GM18505 (cell line): ENCODE measurements around the gene LRRTM1.

Source experiments
- ATAC-seq: cut with Tn5 transposase; IDR thresholded peaks from one replicate; pipeline ENCODE4 v1.9.1; 2021; ENCODE audit not compliant: unreplicated experiment
- POLR2A ChIP-seq: IDR thresholded peaks from 4 replicates; pipeline ENCODE4 v1.6.1; 2011; ENCODE audit warnings: borderline replicate concordance; ENCODE audit not compliant: insufficient read depth, insufficient read length; ENCODE audit errors: extremely low read depth

The LRRTM1 gene

DNA sequence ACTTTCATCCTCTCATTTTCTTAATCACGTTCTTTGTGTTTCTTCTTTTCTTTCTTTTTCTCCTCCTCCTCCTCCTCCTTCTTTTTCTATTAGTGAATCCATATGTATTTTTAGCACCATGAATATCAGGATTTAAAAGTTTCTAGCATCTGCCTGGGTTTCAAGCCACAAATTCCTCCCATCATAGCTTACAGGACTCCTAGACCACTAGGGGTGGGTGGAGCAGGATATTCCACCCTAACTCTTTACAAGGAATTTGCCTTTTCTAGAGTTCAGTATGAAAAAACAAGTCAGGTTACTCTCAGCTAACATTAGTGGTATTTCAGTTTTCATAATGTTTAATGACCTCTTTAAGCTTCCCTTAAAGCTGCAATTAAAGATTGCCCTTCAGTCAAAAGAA lies 19.1 kb upstream of the LRRTM1 start:
- ATAC-seq, result no peak
- TF ChIP-seq POLR2A, result no peak

DNA sequence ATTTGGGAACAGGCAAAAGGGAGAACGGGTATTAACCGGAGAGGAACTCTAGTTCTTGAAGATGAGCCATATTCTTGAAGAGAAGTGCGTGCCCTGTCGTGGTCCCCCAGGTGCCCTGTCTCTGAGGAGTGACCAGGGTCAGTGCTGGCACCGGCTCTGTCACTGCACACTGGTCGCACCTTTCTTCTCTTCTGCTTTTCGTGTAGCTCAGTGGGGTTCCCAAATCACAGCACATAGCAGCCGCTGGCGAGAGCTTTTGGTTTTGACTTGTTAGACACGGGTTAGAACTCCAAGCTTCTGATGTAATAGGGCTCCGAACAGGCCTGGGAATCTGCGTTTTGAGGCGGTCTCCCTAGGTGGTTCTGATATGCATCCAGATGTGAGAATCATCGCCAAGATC lies 18.4 kb upstream of the LRRTM1 start:
- TF ChIP-seq POLR2A, result no peak
- no peak for ATAC-seq

DNA sequence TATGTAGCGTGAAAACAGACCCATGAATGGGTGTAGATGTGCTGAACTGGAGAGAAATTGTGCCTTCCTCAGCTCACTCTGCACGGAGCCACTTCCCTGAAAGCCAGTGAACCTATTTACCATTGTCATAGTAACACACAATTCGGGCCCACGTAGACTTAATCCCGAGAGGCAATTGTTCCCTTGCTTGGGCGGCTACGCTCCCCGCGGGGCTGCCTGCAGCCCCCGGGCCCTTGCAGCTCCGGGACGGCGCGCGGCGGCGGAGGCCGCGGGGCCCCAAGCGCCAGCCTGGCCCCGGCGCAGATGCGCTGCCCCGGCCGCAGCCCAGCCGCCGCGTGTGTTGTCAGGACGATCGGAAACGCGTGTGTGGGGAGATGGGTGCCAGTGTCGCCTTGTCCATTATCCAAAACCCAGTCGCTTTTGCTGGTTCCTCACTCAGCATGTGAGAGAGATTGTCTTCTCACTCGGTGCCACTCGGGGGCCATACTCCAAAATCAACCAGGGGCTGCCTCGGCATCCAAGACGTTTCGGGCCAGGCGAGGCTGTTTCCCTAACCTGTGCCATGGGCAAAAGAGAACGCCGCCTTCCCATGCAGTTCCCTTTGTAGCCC lies 17.9 kb upstream of the LRRTM1 start:
- ATAC-seq, result no peak

DNA sequence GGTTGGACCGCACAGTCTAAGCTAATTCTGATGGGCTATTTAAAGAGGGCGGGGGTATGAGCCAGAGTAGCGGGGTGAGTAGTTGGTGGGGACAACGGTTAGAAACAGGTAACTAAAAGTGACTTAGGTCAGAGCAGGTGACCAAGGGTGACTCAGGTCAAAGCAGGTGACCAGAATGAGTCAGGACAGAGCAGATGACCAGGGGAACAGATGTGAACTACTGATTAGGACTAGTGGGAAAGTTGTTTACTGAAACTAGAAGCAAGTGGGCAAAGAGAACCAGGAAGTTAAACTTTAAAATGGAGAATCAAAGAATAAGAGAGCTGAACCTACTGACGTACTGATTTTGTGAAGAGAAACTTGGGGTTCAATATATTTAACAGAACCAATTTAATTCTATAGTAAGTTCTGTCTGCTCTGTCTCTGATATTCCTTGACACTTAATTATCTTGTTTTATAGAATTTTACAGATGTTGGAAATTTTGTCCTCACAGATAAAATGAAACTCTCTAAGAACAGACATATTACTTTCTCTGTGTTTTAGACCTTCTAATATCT lies 7.8 kb upstream of the LRRTM1 start:
- no peak for ATAC-seq
- TF ChIP-seq POLR2A, result no peak

More for the DNA sequence above, 17.9 kb upstream of the LRRTM1 start:
- no peak for TF ChIP-seq POLR2A

DNA sequence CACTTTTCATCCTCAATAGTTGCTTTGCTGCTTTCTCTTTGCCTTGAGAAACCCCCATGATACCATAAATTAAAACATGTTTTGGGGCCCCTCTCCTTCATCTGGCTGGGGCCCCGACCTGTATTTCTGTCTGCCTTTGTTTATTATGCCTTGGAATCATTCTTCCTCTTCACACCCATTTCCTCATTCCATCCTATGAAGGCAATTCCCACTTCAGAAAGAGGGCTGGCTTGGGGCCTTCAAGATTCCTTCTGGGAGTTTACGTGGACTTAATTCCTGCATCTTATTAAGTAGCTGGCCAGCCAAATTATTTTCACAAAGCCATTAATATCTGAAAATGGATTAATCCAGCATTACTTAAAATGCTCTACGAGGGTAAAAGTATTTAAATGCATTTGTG lies 6.8 kb upstream of the LRRTM1 start:
- TF ChIP-seq POLR2A, result no peak
- ATAC-seq, result no peak

DNA sequence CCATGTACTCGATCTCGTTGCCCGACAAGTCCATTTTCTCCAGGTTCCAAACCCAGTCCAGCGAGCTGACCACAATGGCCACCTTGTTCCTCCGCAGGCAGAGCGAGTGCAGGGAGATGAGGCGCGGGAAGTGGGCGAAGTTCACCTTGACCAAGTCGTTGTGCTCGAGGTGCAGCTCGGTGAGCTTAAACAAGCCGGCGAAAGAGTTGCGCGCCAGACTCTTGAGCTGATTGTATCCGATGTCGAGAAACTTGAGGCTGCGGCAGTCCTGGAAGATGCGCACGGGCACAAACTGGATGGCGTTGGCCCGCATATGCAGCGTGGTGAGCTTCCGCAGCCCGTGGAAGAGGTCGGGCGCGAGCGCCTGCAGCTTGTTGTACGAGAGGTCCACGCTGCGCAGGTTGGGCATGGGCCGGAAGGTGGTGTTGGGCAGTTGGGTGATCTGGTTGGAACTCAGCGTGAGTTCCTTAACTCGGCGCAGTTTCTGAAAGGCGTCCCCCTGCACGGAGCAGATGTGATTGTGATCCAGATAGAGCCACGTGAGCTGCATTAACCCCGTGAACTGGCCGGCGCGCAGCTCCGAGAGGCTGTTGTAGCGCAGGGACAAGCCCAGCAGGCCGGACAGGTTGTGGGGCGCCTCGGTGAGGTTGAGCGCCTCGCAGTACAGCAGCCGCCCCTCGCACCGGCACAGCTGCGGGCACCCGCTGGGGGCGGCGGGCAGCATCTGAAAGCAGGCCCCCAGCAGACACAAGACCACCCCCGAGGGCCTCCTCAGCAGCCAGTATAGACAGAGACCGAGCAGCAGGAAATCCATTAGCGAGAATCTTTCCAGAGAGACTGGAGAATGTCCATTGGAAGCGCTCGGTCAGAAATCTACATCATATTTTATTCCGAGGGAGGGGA lies 1.3 kb downstream of the LRRTM1 start:
- ATAC-seq, result no peak
- TF ChIP-seq POLR2A, result no peak

DNA sequence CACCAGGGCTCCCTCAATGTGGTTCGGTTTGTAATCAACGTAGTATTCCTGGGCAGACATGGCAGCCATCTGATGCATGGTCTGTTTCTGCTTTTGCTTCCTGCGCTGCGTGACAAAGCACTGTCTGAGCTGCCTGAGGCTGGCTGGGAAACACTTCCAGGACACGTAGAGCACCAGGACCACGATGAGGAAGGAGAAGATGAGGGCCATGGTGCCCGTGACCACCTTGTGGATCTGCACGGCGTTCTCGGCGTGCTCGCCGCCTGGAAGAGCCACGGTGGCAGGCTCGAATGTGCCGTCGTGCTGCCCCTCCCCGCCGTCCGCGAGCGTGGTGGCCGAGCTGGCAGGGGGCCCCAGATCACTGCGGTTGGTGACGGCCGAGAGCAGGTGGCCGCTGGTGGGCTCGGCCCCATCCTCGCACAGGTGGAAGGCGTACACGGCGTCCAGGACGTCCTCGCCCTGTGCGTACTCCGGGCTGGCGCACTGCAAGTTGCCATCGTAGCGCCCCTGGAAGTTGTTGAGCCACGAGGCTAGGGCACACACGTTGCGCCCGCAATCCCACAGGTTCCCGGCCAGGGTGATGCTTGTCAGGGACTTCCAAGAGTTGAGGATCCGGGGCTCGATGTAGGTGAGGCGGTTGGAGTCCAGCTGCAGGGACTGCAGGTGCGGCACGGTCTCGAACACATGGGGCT lies 2.1 kb downstream of the LRRTM1 start:
- no peak for ATAC-seq
- no peak for TF ChIP-seq POLR2A

DNA sequence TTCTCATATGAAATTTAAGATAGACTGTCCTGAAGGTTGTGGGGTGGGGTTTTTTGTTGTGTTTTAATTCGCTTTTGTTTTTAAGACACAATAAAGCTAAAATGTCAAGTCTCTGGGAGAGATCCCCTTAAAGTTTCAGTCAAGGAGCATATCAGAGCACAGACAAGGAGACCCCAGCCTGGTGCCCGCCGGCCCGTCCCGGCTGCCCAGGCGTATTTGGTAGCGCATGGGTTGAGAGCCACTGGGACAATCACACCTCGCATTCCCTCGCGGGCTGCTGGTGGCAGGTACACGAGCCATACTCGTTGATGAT lies 2.6 kb downstream of the LRRTM1 start:
- TF ChIP-seq POLR2A, result no peak
- no peak for ATAC-seq

DNA sequence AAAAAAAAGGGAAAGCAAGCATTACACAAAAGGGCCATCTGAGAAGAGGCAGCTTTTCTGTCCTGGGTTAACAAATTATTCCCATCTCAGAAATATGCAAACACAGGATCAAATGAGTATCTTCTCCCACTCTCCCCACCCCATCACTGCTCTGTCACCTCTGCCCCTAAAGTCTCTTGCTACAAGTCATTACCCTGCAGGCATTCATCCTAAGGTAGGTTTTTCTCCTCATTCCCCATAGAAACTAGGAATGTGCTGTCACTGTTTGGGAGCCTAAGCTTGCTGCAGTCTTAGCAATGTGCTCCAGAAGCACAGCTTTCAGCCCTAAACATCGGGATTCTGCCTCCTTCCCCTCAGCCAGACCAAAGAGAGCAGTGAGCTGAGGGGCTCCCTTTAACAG lies 3.6 kb downstream of the LRRTM1 start:
- no peak for TF ChIP-seq POLR2A
- no peak for ATAC-seq

DNA sequence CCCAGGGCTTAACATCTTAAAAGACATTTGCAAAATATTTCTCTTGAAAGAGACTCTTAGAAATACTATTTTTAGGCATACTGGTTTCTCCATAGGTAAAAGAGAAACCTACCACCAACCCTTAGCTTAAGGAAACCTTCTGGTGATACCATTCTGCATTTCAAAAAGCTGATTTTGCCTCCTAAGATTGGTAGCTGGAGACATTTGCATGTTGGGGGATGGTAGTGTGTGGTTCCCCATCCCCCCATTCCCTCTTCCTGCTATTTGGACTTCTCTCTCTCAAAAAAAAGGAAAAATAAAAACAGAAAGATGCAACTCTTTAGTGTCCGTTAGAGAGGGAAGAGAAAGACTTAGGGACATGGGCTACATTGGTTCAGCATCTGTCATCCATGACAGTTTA lies 4.2 kb downstream of the LRRTM1 start:
- TF ChIP-seq POLR2A, result no peak
- no peak for ATAC-seq

DNA sequence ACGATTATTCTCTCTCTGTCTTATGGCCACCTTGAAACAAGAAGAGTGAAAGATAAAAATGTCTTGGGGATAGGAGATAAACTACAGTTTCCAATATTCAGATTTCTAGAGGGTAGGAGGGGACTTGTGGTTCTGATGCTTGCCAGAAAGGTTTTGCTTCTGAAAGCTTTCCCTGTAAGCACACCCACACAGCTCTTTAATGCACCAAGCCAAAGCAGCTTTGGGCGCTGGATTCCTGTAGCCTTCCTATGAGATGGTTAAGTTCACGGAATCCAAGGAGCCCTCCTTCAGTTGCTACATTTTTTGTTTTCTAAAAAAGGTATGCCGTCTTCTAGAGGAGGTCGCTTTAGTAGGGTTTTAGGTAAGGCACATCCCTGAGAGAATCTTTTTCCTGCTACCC lies 4.9 kb downstream of the LRRTM1 start:
- no peak for ATAC-seq

DNA sequence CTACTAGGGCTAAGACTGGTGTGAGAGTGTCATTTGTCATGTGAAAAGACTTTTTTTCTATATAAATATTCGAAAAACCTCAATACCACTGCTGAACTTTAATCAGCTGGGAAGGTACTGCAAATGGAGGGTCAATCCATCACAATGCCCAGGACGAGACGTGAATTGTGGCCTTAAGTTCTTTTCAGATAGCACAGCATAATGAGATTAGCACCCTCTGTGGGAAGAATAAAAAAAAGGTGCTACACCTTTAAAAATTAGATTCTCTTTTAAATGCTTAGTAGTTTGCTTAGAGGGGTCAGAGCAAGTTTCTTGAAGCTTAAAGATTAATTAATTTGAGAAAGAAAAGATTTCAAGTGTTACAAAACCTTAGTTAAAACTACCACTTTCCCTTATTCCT lies 5.6 kb downstream of the LRRTM1 start:
- ATAC-seq, result no peak
- TF ChIP-seq POLR2A, result no peak

More for the DNA sequence above, 4.9 kb downstream of the LRRTM1 start:
- TF ChIP-seq POLR2A, result no peak

DNA sequence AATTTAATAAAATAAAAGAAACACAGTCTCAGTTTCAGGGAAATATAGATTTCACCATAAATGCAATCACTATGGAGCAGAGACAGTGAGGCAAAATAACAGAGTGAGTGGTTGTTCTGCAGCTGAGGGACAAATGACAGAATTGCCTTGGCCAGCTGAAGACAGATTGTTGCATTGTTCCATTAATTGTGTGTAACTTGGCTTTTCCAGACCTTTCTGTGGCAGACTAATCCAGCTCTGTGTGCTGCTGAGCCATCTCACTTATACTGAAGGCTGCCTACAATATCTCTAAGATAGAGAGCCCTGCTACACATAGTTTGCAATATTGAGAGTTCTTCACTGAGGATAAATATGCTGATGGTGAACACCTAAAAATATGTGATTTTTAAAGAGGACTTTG lies 11.5 kb downstream of the LRRTM1 start:
- TF ChIP-seq POLR2A, result no peak
- no peak for ATAC-seq
